HEK293 (cell line): Measurements from ENCODE around the gene MTX1.
"Not testable (repeated sequence)": the region's sequence is repeated elsewhere in the genome, so short reads cannot be mapped to it uniquely, and the experiment has no call there.

ENCODE experiments used
- GLIS1 ChIP-seq: fragments of 450-650 bp; formaldehyde crosslinking; IDR thresholded peaks from 2 replicates; pipeline ENCODE4 v1.5.1; 2016; ENCODE audit warnings: missing biosample characterization, missing genetic modification characterization
- HOXA7 ChIP-seq: sonication (generic); formaldehyde crosslinking; IDR thresholded peaks from 2 replicates; pipeline ENCODE4 v1.8.1; 2022; ENCODE audit warnings: missing genetic modification reagents, borderline replicate concordance
- ZNF37A ChIP-seq: fragments of 450-650 bp; IDR thresholded peaks from 2 replicates; pipeline ENCODE4 v1.5.1; 2018; ENCODE audit warnings: missing biosample characterization, missing genetic modification characterization
- ZNF76 ChIP-seq: fragments of 450-650 bp; formaldehyde crosslinking; IDR thresholded peaks from 2 replicates; pipeline ENCODE4; 2016; ENCODE audit warnings: low read depth, missing biosample characterization, missing genetic modification characterization, borderline replicate concordance
- TF ChIP-seq, protein P1 (sequence below): fragments of 450-650 bp; formaldehyde crosslinking; IDR thresholded peaks from 2 replicates; pipeline ENCODE4 v1.5.1; 2017; ENCODE audit warnings: missing biosample characterization, missing genetic modification characterization

DNA sequence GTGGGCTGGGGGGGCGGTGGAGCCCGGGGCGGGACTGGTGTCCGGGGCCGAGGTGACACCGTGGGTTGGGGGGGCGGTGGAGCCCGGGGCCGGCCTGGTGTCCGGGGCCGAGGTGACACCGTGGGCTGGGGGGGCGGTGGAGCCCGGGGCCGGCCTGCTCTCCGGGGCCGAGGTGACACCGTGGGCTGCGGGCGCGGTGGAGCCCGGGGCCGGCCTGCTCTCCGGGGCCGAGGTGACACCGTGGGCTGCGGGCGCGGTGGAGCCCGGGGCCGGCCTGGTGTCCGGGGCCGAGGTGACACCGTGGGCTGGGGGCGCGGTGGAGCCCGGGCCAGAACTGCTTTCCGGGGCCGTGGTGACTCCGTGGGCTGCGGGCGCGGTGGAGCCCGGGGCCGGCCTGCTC lies 18.6 kb upstream of the MTX1 start:
- TF ChIP-seq ZNF37A (tag by site-specific recombination); GLIS1 (tag by site-specific recombination); ZNF76 (tag by site-specific recombination); HOXA7 (CRISPR knock-in tag): not testable (repeated sequence)
- TF ChIP-seq, protein P1, sequence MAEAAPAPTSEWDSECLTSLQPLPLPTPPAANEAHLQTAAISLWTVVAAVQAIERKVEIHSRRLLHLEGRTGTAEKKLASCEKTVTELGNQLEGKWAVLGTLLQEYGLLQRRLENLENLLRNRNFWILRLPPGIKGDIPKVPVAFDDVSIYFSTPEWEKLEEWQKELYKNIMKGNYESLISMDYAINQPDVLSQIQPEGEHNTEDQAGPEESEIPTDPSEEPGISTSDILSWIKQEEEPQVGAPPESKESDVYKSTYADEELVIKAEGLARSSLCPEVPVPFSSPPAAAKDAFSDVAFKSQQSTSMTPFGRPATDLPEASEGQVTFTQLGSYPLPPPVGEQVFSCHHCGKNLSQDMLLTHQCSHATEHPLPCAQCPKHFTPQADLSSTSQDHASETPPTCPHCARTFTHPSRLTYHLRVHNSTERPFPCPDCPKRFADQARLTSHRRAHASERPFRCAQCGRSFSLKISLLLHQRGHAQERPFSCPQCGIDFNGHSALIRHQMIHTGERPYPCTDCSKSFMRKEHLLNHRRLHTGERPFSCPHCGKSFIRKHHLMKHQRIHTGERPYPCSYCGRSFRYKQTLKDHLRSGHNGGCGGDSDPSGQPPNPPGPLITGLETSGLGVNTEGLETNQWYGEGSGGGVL (tag by site-specific recombination): not testable (repeated sequence)
